Cerebellar cortex (tissue), 1 donor: Measurements from ENCODE around the gene PITPNB.

Experiments
- DNase-seq: peaks from one replicate; pipeline ENCODE4 v3.0.0-alpha.2; 2015; ENCODE audit warnings: low spot score

Gene PITPNB

DNA sequence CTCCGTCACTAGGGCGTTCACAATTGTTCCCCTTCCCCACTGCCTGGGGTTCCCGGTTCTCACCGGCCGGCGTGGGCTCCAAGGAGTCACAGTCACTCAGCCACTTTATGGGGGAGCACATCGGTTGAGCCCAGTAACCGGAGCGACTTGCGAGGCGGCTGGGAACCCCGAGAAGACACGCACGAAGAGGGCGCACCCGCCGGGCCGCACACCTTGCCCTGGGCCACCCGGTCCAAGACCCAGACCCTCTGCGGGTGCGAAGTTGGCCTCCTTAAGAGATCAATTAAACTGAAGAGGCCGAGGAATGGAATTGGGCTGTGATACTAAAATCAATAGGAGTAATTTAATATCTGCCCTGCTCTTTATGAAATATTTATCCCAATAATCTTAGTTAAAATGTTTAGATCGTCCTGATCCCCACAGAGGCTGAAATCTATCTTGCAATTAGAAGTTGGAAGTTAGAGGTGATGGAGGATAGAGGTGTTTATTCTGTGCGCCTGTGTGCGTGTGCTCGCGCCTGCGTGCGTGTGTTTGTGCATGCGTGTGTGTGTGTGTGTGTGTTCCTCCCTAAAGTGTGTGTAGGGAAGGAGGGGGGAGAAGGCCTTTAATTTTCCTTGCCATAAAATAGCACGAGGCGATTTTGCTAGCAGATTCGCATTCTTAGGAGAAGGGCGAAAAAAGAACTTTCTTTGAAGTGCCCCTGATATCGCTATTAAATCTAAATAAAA, 116.5 kb downstream of the PITPNB start:
- no peak for DNase-seq
